Measurements from ENCODE around the gene ARFGAP3.
"Not testable (repeated sequence)": the region's sequence is repeated elsewhere in the genome, so short reads cannot be mapped to it uniquely, and the experiment has no call there.

The ARFGAP3 gene

GRCh38 chr22:42786606-42787356, 70.3 kb downstream of the ARFGAP3 start:
- H3K9me3 ChIP-seq (replicated peaks; ENCODE audit: low read length) = no peaks in the 10 kb centered on the region
- no peaks in the 10 kb centered on the region for H3K27me3 ChIP-seq (ENCODE audit: control insufficient read depth, insufficient read depth, low read length)
- H3K36me3 ChIP-seq (ENCODE audit: insufficient read depth, low read length) = no peaks in the 10 kb centered on the region
- peaks cover 13% of the 10 kb centered on the region for H3K4me1 ChIP-seq (ENCODE audit: control insufficient read depth, insufficient read depth, low read length)
- H3K4me3 ChIP-seq (ENCODE audit: low read length) = no peak overlapping the region
- H3K9ac ChIP-seq (ENCODE audit: low read depth, low read length) = no peak overlapping the region
- H3K4me2 ChIP-seq (ENCODE audit: low read length) = no peak overlapping the region

- Histone ChIP-seq H3K27me3 (ENCODE audit: control insufficient read depth, insufficient read depth, low read length) (no peaks in the 10 kb centered on the region), H3K36me3 (ENCODE audit: insufficient read depth, low read length) (no peaks in the 10 kb centered on the region), H3K9ac (ENCODE audit: low read depth, low read length) (no peak overlapping the region), H3K4me3 (ENCODE audit: low read length) (no peak overlapping the region), H3K4me2 (ENCODE audit: low read length) (no peak overlapping the region), H3K4me1 (ENCODE audit: control insufficient read depth, insufficient read depth, low read length) (peaks cover 4% of the 10 kb centered on the region), H3K9me3 (replicated peaks; ENCODE audit: low read length) (no peaks in the 10 kb centered on the region)
Measured at GRCh38 chr22:42785706-42786499, 71.2 kb downstream of the ARFGAP3 start.

GRCh38 chr22:42782306-42782705, 74.8 kb downstream of the ARFGAP3 start:
- not testable (repeated sequence) for H3K27me3 ChIP-seq (ENCODE audit: control insufficient read depth, insufficient read depth, low read length); H3K9me3 ChIP-seq (replicated peaks; ENCODE audit: low read length); H3K4me3 ChIP-seq (ENCODE audit: low read length); H3K4me2 ChIP-seq (ENCODE audit: low read length); H3K9ac ChIP-seq (ENCODE audit: low read depth, low read length); H3K4me1 ChIP-seq (ENCODE audit: control insufficient read depth, insufficient read depth, low read length); H3K36me3 ChIP-seq (ENCODE audit: insufficient read depth, low read length)

GRCh38 chr22:42780070-42780540, 77.0 kb downstream of the ARFGAP3 start:
- no peak overlapping the region for H3K4me3 ChIP-seq (ENCODE audit: low read length)
- H3K9me3 ChIP-seq (replicated peaks; ENCODE audit: low read length) = no peaks in the 10 kb centered on the region
- no peak overlapping the region for H3K4me2 ChIP-seq (ENCODE audit: low read length)
- no peaks in the 10 kb centered on the region for H3K4me1 ChIP-seq (ENCODE audit: control insufficient read depth, insufficient read depth, low read length)
- H3K9ac ChIP-seq (ENCODE audit: low read depth, low read length) = no peak overlapping the region
- no peaks in the 10 kb centered on the region for H3K27me3 ChIP-seq (ENCODE audit: control insufficient read depth, insufficient read depth, low read length)
- H3K36me3 ChIP-seq (ENCODE audit: insufficient read depth, low read length) = no peaks in the 10 kb centered on the region

- no peak overlapping the region for H3K9ac ChIP-seq (ENCODE audit: low read depth, low read length)
Measured at GRCh38 chr22:42777126-42777525, 79.9 kb downstream of the ARFGAP3 start.

GRCh38 chr22:42773167-42773566, 83.9 kb downstream of the ARFGAP3 start:
- peaks cover 19% of the 10 kb centered on the region for H3K4me1 ChIP-seq (ENCODE audit: control insufficient read depth, insufficient read depth, low read length)
- H3K9me3 ChIP-seq (replicated peaks; ENCODE audit: low read length) = no peaks in the 10 kb centered on the region
- no peaks in the 10 kb centered on the region for H3K27me3 ChIP-seq (ENCODE audit: control insufficient read depth, insufficient read depth, low read length)
- H3K4me2 ChIP-seq (ENCODE audit: low read length) = no peak overlapping the region
- no peak overlapping the region for H3K4me3 ChIP-seq (ENCODE audit: low read length)
- no peak overlapping the region for H3K9ac ChIP-seq (ENCODE audit: low read depth, low read length)
- no peaks in the 10 kb centered on the region for H3K36me3 ChIP-seq (ENCODE audit: insufficient read depth, low read length)

More at GRCh38 chr22:42777126-42777525, 79.9 kb downstream of the ARFGAP3 start:
- Histone ChIP-seq H3K27me3 (ENCODE audit: control insufficient read depth, insufficient read depth, low read length) (no peaks in the 10 kb centered on the region), H3K4me1 (ENCODE audit: control insufficient read depth, insufficient read depth, low read length) (peaks cover 4% of the 10 kb centered on the region), H3K9me3 (replicated peaks; ENCODE audit: low read length) (no peaks in the 10 kb centered on the region), H3K4me3 (ENCODE audit: low read length) (no peak overlapping the region), H3K36me3 (ENCODE audit: insufficient read depth, low read length) (no peaks in the 10 kb centered on the region), H3K4me2 (ENCODE audit: low read length) (no peak overlapping the region)

- H3K4me3 ChIP-seq (ENCODE audit: low read length) = no peak overlapping the region
- no peaks in the 10 kb centered on the region for H3K9me3 ChIP-seq (replicated peaks; ENCODE audit: low read length)
- H3K36me3 ChIP-seq (ENCODE audit: insufficient read depth, low read length) = no peaks in the 10 kb centered on the region
- H3K9ac ChIP-seq (ENCODE audit: low read depth, low read length) = no peak overlapping the region
- peaks cover 19% of the 10 kb centered on the region for H3K4me1 ChIP-seq (ENCODE audit: control insufficient read depth, insufficient read depth, low read length)
- no peak overlapping the region for H3K4me2 ChIP-seq (ENCODE audit: low read length)
- H3K27me3 ChIP-seq (ENCODE audit: control insufficient read depth, insufficient read depth, low read length) = no peaks in the 10 kb centered on the region
Measured at GRCh38 chr22:42772647-42773046, 84.4 kb downstream of the ARFGAP3 start.

GRCh38 chr22:42770941-42771647, 86.0 kb downstream of the ARFGAP3 start:
- Histone ChIP-seq H3K4me3 (ENCODE audit: low read length) (no peak overlapping the region), H3K9ac (ENCODE audit: low read depth, low read length) (no peak overlapping the region), H3K4me2 (ENCODE audit: low read length) (no peak overlapping the region), H3K36me3 (ENCODE audit: insufficient read depth, low read length) (no peaks in the 10 kb centered on the region), H3K9me3 (replicated peaks; ENCODE audit: low read length) (no peaks in the 10 kb centered on the region), H3K27me3 (ENCODE audit: control insufficient read depth, insufficient read depth, low read length) (no peaks in the 10 kb centered on the region), H3K4me1 (ENCODE audit: control insufficient read depth, insufficient read depth, low read length) (peaks cover 19% of the 10 kb centered on the region)

- no peak overlapping the region for H3K9ac ChIP-seq (ENCODE audit: low read depth, low read length)
Measured at GRCh38 chr22:42770448-42770726, 86.7 kb downstream of the ARFGAP3 start.

GRCh38 chr22:42769574-42770447, 87.3 kb downstream of the ARFGAP3 start:
- Histone ChIP-seq H3K9me3 (replicated peaks; ENCODE audit: low read length) (no peaks in the 10 kb centered on the region), H3K4me3 (ENCODE audit: low read length) (peak overlapping the region; percentile 38), H3K27me3 (ENCODE audit: control insufficient read depth, insufficient read depth, low read length) (no peaks in the 10 kb centered on the region), H3K9ac (ENCODE audit: low read depth, low read length) (peak overlapping the region; percentile 42), H3K36me3 (ENCODE audit: insufficient read depth, low read length) (no peaks in the 10 kb centered on the region), H3K4me1 (ENCODE audit: control insufficient read depth, insufficient read depth, low read length) (peaks cover 19% of the 10 kb centered on the region), H3K4me2 (ENCODE audit: low read length) (peak overlapping the region; percentile 82)

More at GRCh38 chr22:42770448-42770726, 86.7 kb downstream of the ARFGAP3 start:
- Histone ChIP-seq H3K27me3 (ENCODE audit: control insufficient read depth, insufficient read depth, low read length) (no peaks in the 10 kb centered on the region), H3K4me1 (ENCODE audit: control insufficient read depth, insufficient read depth, low read length) (peaks cover 19% of the 10 kb centered on the region), H3K36me3 (ENCODE audit: insufficient read depth, low read length) (no peaks in the 10 kb centered on the region), H3K4me3 (ENCODE audit: low read length) (no peak overlapping the region), H3K4me2 (ENCODE audit: low read length) (peak overlapping the region; percentile 82), H3K9me3 (replicated peaks; ENCODE audit: low read length) (no peaks in the 10 kb centered on the region)

- Histone ChIP-seq H3K9me3 (replicated peaks; ENCODE audit: low read length) (no peaks in the 10 kb centered on the region), H3K36me3 (ENCODE audit: insufficient read depth, low read length) (no peaks in the 10 kb centered on the region), H3K4me2 (ENCODE audit: low read length) (no peak overlapping the region), H3K27me3 (ENCODE audit: control insufficient read depth, insufficient read depth, low read length) (no peaks in the 10 kb centered on the region), H3K4me3 (ENCODE audit: low read length) (no peak overlapping the region), H3K9ac (ENCODE audit: low read depth, low read length) (peak overlapping the region; percentile 42), H3K4me1 (ENCODE audit: control insufficient read depth, insufficient read depth, low read length) (peaks cover 19% of the 10 kb centered on the region)
Measured at GRCh38 chr22:42769238-42769573, 87.9 kb downstream of the ARFGAP3 start.

All from skeletal muscle satellite cell (primary cell).